HG03045 (cell line): Measurements from ENCODE around the gene RAB27A.
"Not testable (repeated sequence)": the region's sequence is repeated elsewhere in the genome, so short reads cannot be mapped to it uniquely, and the experiment has no call there.

ENCODE experiments used
- ATAC-seq: cut with Tn5 transposase; IDR thresholded peaks from one replicate; pipeline ENCODE4 v1.9.1; 2021; ENCODE audit warnings: mild to moderate bottlenecking, moderate library complexity; ENCODE audit not compliant: unreplicated experiment

RAB27A gene

GRCh38 chr15:55289746-55290527, at the start of gene RAB27A:
TSS of gene RAB27A (minus strand) at chr15:55289813. CDS start at chr15:55234934, 54,879 bp downstream.
- peak; percentile 78 for ATAC-seq

- no peak for ATAC-seq
These were observed 47.5 kb upstream of the RAB27A start for GRCh38 chr15:55337160-55337559.

- no peak for ATAC-seq
These were observed 45.4 kb upstream of the RAB27A start for GRCh38 chr15:55334997-55335396.

GRCh38 chr15:55334371-55334770, 44.8 kb upstream of the RAB27A start:
- ATAC-seq: no peak

GRCh38 chr15:55327387-55327786, 37.8 kb upstream of the RAB27A start:
- ATAC-seq: no peak

- ATAC-seq: no peak
These were observed 32.9 kb upstream of the RAB27A start for GRCh38 chr15:55322467-55322866.

GRCh38 chr15:55320963-55321362, 31.4 kb upstream of the RAB27A start:
- no peak for ATAC-seq

GRCh38 chr15:55320238-55320550, 30.6 kb upstream of the RAB27A start:
- no peak for ATAC-seq

GRCh38 chr15:55319537-55320237, 30.1 kb upstream of the RAB27A start:
- ATAC-seq: no peak

GRCh38 chr15:55318588-55319494, 29.2 kb upstream of the RAB27A start, which contains the start of the genes PIGB and PIGBOS1:
TSS of gene PIGB (plus strand) at chr15:55319222. CDS start at chr15:55319251, 29 bp downstream.
TSS of gene PIGBOS1 (minus strand) at chr15:55319123. CDS start at chr15:55317792, 1,331 bp downstream.
- ATAC-seq: peak; percentile 94

GRCh38 chr15:55302801-55303200, 13.2 kb upstream of the RAB27A start:
- ATAC-seq: not testable (repeated sequence)

- no peak for ATAC-seq
These were observed 7.7 kb upstream of the RAB27A start for GRCh38 chr15:55297315-55297714.

- peak; percentile 73 for ATAC-seq
These were observed 980 bp upstream of the RAB27A start for GRCh38 chr15:55290528-55291057.

- ATAC-seq: peak; percentile 38
These were observed 435 bp downstream of the RAB27A start for GRCh38 chr15:55289011-55289745.

GRCh38 chr15:55288006-55288717, 1.5 kb downstream of the RAB27A start:
- ATAC-seq: no peak

- ATAC-seq: not testable (repeated sequence)
These were observed 3.0 kb downstream of the RAB27A start for GRCh38 chr15:55286442-55287189.

- no peak for ATAC-seq
These were observed 5.2 kb downstream of the RAB27A start for GRCh38 chr15:55284426-55284825.

GRCh38 chr15:55283379-55284147, 6.0 kb downstream of the RAB27A start:
- ATAC-seq: no peak
